Liver (tissue), 9 donors: ENCODE results near the gene COL4A1. TPM values are rescaled to one million over a fixed set of nuclear protein-coding genes. Genes with fewer than 3 reads are reported as not detected.

ENCODE experiments used
- DNase-seq: peaks from one replicate; pipeline ENCODE4 v3.0.0-alpha.2; 2017; ENCODE audit warnings: low spot score
- H3K27ac ChIP-seq, 2 donors: one replicate each; pipeline ENCODE4 v1.7.0; 2013; ENCODE audit warnings: inconsistent platforms in 2 of 2, low read length in 2 of 2, control low read depth in 1 of 2, low read depth in 1 of 2, mild to moderate bottlenecking in 1 of 2
- H3K27me3 ChIP-seq, 4 donors: one replicate each; pipeline versions ENCODE4 v1.6.1 to v1.7.0; 2013; ENCODE audit warnings: low read length in 3 of 4, inconsistent platforms in 1 of 4, mild to moderate bottlenecking in 1 of 4, moderate library complexity in 1 of 4; ENCODE audit not compliant: control insufficient read depth in 4 of 4, insufficient read depth in 4 of 4
- H3K36me3 ChIP-seq, 4 donors: one replicate each; pipeline versions ENCODE4 v1.6.1 to v1.7.0; 2013; ENCODE audit warnings: low read length in 3 of 4, mild to moderate bottlenecking in 3 of 4, low read depth in 1 of 4, moderate library complexity in 1 of 4; ENCODE audit not compliant: control insufficient read depth in 4 of 4, insufficient read depth in 3 of 4
- H3K4me1 ChIP-seq, 4 donors: one replicate each; pipeline versions ENCODE4 v1.6.1 to v1.7.0; 2013; ENCODE audit warnings: low read length in 3 of 4, mild to moderate bottlenecking in 3 of 4, moderate library complexity in 1 of 4; ENCODE audit not compliant: control insufficient read depth in 4 of 4, insufficient read depth in 4 of 4
- H3K4me3 ChIP-seq, 3 donors: one replicate each; pipeline versions ENCODE4 v1.6.1 to v1.7.0; 2013; ENCODE audit warnings: low read length in 3 of 3, control low read depth in 1 of 3, low read depth in 1 of 3, mild to moderate bottlenecking in 1 of 3
- H3K9ac ChIP-seq, 2 donors: one replicate each; pipeline ENCODE4 v1.7.0; 2013; ENCODE audit warnings: low read length in 2 of 2, mild to moderate bottlenecking in 2 of 2, moderate library complexity in 2 of 2, control low read depth in 1 of 2, low read depth in 1 of 2
- H3K9me3 ChIP-seq, 4 donors: one replicate each; pipeline versions ENCODE4 v1.6.1 to v1.7.0; 2013; ENCODE audit warnings: low read length in 3 of 4; ENCODE audit not compliant: control insufficient read depth in 4 of 4
- EGR1 ChIP-seq, 2 donors: IDR thresholded peaks; 2 replicates each; pipeline ENCODE4 v1.6.1; 2016 to 2018; ENCODE audit warnings: antibody characterized with exemption in 2 of 2, low read depth in 2 of 2
- FOXA1 ChIP-seq: IDR thresholded peaks from 2 replicates; pipeline ENCODE4 v1.6.1; 2016; ENCODE audit warnings: antibody characterized with exemption
- FOXA2 ChIP-seq: IDR thresholded peaks from 2 replicates; pipeline ENCODE4 v1.6.1; 2016; ENCODE audit warnings: antibody characterized with exemption
- GABPA ChIP-seq, 2 donors: IDR thresholded peaks in 1 of 2; conservative IDR thresholded peaks in 1 of 2; 2 replicates each; pipeline ENCODE4 v1.6.1; 2016; ENCODE audit warnings: antibody characterized with exemption in 2 of 2, mild to moderate bottlenecking in 1 of 2, moderate library complexity in 1 of 2
- HNF4A ChIP-seq, 2 donors: conservative IDR thresholded peaks; 2 replicates each; pipeline ENCODE4 v1.6.1; 2016; ENCODE audit warnings: antibody characterized with exemption in 2 of 2, mild to moderate bottlenecking in 2 of 2
- HNF4G ChIP-seq: IDR thresholded peaks from 2 replicates; pipeline ENCODE4 v1.6.1; 2016; ENCODE audit warnings: antibody characterized with exemption
- JUND ChIP-seq, 2 donors: IDR thresholded peaks; 2 replicates each; pipeline ENCODE4 v1.6.1; 2016; ENCODE audit warnings: antibody characterized with exemption in 2 of 2
- NR2F2 ChIP-seq: IDR thresholded peaks from 2 replicates; pipeline ENCODE4 v1.6.1; 2016; ENCODE audit warnings: antibody characterized with exemption
- RAD21 ChIP-seq, 2 donors: IDR thresholded peaks; 2 replicates each; pipeline ENCODE4 v1.6.1; 2016; ENCODE audit warnings: antibody characterized with exemption in 2 of 2, mild to moderate bottlenecking in 2 of 2
- RXRA ChIP-seq, 2 donors: IDR thresholded peaks; 2 replicates each; pipeline ENCODE4 v1.6.1; 2017 to 2018; ENCODE audit warnings: antibody characterized with exemption in 2 of 2, mild to moderate bottlenecking in 1 of 2
- SP1 ChIP-seq: IDR thresholded peaks from 2 replicates; pipeline ENCODE4 v1.6.1; 2018; ENCODE audit warnings: antibody characterized with exemption, mild to moderate bottlenecking
- TAF1 ChIP-seq: conservative IDR thresholded peaks from 2 replicates; pipeline ENCODE4 v1.6.1; 2016; ENCODE audit warnings: antibody characterized with exemption, mild to moderate bottlenecking
- YY1 ChIP-seq: IDR thresholded peaks from 2 replicates; pipeline ENCODE4 v1.6.1; 2016; ENCODE audit warnings: antibody characterized with exemption, mild to moderate bottlenecking
- WGBS: extraction: QIAGEN DNeasy Blood & Tissue Kit; methylation state at CpG from one replicate; pipeline ENCODE4 v1.1.7; 2013; 5-methylcytosine and 5-hydroxymethylcytosine counted together
- polyA plus RNA-seq, 2 donors: library from polyadenylated mRNA; stranded (reverse) in 1 of 2; unstranded in 1 of 2; fragments of 200-250 nt in 1 of 2; fragments of >200 nt in 1 of 2; fragmentation: Nextera tagmentation in 1 of 2; extraction: Ambion mirVana in 1 of 2; gene quantifications; one replicate each; pipeline versions ENCODE4 v1.2.1 to v1.2.3, GENCODE V29; 2013 to 2015
- total RNA-seq, 2 donors: library from RNA; depleted of rRNA; stranded (reverse); fragments of >200 nt; gene quantifications; one replicate each; pipeline ENCODE4 v1.2.3, GENCODE V29; 2014
- TF ChIP-seq, protein P1 (sequence below): IDR thresholded peaks from 2 replicates; pipeline ENCODE4 v1.6.1; 2016; ENCODE audit warnings: antibody characterized with exemption, mild to moderate bottlenecking
- TF ChIP-seq, protein P2 (sequence below): IDR thresholded peaks from 2 replicates; pipeline ENCODE4 v1.6.1; 2016; ENCODE audit warnings: antibody characterized with exemption
- TF ChIP-seq, protein P3 (sequence below): IDR thresholded peaks from 2 replicates; pipeline ENCODE4 v1.6.1; 2016; ENCODE audit warnings: antibody characterized with exemption
- TF ChIP-seq, protein P4 (sequence below): fragments of 150-350 bp; IDR thresholded peaks from 2 replicates; pipeline ENCODE4 v1.5.1; 2017; ENCODE audit warnings: improper control_type of control experiment, low read depth, low read length; ENCODE audit not compliant: missing input control
- TF ChIP-seq, protein P5 (sequence below): IDR thresholded peaks from 2 replicates; pipeline ENCODE4 v1.6.1; 2016; ENCODE audit warnings: antibody characterized with exemption
- donor health status: healthy.
- donor health status: healthy.
- donor health status: healthy.
- donor health status: healthy.
- donor health status: healthy.

COL4A1 gene
- total and polyA plus RNA-seq, 4 donors = 5.0 to 68.5 (median 37.9) TPM

DNA sequence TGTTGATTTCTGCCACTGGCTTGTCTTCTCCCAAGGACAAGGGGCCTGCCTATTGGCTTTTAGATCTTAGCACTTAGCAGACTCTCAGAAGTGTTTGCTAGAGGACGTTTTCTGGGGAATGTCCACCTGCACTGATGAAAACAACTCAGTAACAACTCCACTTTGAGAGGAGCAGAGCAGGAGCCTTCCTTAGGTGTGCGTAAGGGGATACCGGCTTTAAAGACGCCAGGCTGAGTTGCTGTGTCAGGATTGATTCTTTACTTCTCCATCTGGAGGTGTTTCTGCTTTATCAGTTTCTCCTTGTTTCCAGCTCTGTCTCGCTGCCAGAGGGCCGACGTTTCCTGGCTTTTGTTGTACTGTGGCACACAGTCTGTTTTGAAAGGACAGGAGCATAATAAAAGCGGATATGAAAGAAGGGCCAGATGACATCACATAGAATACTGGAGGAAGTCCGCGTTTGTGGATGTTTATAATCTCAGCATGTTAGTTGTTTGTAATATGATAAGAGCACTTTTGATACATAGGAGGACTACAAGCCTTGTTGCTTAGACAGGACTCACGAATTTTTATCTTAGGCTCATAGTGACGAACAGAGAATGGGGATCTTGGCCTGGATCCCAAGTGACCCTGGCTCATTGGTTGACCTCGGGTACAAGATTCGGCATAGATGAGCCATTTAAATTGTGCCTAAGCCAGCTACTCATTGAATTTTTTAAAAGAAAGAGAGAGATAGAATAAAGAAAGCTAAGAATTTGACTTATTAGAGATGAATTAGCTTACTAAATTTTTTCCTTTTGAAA lies 34.7 kb upstream of the COL4A1 start:
- 38% methylated on average over 14 of the region's 14 CpGs for WGBS
- Histone ChIP-seq H3K27me3 (no peaks in the 10 kb centered on the region), H3K4me3 (no peak overlapping the region), H3K9me3 (no peaks in the 10 kb centered on the region), H3K9ac (no peak overlapping the region), H3K36me3 (no peaks in the 10 kb centered on the region), H3K4me1 (peaks cover 0 to 3% (median 0%) of the 10 kb centered on the region in 4 donors), H3K27ac (peak overlapping the region; percentile 80 to 85)
- TF ChIP-seq RAD21 (IDR thresholded peaks at IDR 0.05) (peak in 1 of 2 donors; percentile 12), HNF4G (no peak), NR2F2 (peak; percentile 40), FOXA2 (no peak), GABPA (IDR thresholded peaks at IDR 0.05 in 1 of 2, conservative IDR thresholded peaks at IDR 0.05 in 1 of 2) (peak; percentile 39 to 54), RXRA (IDR thresholded peaks at IDR 0.05) (no peak), FOXA1 (no peak), HNF4A (conservative IDR thresholded peaks at IDR 0.05) (no peak), JUND (IDR thresholded peaks at IDR 0.05) (no peak), TAF1 (no peak), SP1 (no peak), EGR1 (IDR thresholded peaks at IDR 0.05; ENCODE audit: low read depth in 2 of 2) (no peak), YY1 (no peak)
- TF ChIP-seq, protein P1, sequence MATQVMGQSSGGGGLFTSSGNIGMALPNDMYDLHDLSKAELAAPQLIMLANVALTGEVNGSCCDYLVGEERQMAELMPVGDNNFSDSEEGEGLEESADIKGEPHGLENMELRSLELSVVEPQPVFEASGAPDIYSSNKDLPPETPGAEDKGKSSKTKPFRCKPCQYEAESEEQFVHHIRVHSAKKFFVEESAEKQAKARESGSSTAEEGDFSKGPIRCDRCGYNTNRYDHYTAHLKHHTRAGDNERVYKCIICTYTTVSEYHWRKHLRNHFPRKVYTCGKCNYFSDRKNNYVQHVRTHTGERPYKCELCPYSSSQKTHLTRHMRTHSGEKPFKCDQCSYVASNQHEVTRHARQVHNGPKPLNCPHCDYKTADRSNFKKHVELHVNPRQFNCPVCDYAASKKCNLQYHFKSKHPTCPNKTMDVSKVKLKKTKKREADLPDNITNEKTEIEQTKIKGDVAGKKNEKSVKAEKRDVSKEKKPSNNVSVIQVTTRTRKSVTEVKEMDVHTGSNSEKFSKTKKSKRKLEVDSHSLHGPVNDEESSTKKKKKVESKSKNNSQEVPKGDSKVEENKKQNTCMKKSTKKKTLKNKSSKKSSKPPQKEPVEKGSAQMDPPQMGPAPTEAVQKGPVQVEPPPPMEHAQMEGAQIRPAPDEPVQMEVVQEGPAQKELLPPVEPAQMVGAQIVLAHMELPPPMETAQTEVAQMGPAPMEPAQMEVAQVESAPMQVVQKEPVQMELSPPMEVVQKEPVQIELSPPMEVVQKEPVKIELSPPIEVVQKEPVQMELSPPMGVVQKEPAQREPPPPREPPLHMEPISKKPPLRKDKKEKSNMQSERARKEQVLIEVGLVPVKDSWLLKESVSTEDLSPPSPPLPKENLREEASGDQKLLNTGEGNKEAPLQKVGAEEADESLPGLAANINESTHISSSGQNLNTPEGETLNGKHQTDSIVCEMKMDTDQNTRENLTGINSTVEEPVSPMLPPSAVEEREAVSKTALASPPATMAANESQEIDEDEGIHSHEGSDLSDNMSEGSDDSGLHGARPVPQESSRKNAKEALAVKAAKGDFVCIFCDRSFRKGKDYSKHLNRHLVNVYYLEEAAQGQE = no peak
- TF ChIP-seq, protein P2, sequence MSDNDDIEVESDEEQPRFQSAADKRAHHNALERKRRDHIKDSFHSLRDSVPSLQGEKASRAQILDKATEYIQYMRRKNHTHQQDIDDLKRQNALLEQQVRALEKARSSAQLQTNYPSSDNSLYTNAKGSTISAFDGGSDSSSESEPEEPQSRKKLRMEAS = no peak
- TF ChIP-seq, protein P3, sequence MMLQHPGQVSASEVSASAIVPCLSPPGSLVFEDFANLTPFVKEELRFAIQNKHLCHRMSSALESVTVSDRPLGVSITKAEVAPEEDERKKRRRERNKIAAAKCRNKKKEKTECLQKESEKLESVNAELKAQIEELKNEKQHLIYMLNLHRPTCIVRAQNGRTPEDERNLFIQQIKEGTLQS = no peak
- TF ChIP-seq, protein P4, sequence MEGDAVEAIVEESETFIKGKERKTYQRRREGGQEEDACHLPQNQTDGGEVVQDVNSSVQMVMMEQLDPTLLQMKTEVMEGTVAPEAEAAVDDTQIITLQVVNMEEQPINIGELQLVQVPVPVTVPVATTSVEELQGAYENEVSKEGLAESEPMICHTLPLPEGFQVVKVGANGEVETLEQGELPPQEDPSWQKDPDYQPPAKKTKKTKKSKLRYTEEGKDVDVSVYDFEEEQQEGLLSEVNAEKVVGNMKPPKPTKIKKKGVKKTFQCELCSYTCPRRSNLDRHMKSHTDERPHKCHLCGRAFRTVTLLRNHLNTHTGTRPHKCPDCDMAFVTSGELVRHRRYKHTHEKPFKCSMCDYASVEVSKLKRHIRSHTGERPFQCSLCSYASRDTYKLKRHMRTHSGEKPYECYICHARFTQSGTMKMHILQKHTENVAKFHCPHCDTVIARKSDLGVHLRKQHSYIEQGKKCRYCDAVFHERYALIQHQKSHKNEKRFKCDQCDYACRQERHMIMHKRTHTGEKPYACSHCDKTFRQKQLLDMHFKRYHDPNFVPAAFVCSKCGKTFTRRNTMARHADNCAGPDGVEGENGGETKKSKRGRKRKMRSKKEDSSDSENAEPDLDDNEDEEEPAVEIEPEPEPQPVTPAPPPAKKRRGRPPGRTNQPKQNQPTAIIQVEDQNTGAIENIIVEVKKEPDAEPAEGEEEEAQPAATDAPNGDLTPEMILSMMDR = no peak
- TF ChIP-seq, protein P5, sequence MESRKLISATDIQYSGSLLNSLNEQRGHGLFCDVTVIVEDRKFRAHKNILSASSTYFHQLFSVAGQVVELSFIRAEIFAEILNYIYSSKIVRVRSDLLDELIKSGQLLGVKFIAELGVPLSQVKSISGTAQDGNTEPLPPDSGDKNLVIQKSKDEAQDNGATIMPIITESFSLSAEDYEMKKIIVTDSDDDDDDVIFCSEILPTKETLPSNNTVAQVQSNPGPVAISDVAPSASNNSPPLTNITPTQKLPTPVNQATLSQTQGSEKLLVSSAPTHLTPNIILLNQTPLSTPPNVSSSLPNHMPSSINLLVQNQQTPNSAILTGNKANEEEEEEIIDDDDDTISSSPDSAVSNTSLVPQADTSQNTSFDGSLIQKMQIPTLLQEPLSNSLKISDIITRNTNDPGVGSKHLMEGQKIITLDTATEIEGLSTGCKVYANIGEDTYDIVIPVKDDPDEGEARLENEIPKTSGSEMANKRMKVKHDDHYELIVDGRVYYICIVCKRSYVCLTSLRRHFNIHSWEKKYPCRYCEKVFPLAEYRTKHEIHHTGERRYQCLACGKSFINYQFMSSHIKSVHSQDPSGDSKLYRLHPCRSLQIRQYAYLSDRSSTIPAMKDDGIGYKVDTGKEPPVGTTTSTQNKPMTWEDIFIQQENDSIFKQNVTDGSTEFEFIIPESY = no peak
- no peak for DNase-seq
